HPDE6-E6E7 (cell line): ENCODE results near the gene CHID1.

ENCODE experiments used
- DNase-seq: peaks from one replicate; pipeline ENCODE4 v3.0.0; 2011; ENCODE audit warnings: missing footprints; ENCODE audit errors: extremely low spot score

The CHID1 gene

GRCh38 chr11:824292-824880, 86.2 kb downstream of the CHID1 start:
- no peak for DNase-seq

DNA sequence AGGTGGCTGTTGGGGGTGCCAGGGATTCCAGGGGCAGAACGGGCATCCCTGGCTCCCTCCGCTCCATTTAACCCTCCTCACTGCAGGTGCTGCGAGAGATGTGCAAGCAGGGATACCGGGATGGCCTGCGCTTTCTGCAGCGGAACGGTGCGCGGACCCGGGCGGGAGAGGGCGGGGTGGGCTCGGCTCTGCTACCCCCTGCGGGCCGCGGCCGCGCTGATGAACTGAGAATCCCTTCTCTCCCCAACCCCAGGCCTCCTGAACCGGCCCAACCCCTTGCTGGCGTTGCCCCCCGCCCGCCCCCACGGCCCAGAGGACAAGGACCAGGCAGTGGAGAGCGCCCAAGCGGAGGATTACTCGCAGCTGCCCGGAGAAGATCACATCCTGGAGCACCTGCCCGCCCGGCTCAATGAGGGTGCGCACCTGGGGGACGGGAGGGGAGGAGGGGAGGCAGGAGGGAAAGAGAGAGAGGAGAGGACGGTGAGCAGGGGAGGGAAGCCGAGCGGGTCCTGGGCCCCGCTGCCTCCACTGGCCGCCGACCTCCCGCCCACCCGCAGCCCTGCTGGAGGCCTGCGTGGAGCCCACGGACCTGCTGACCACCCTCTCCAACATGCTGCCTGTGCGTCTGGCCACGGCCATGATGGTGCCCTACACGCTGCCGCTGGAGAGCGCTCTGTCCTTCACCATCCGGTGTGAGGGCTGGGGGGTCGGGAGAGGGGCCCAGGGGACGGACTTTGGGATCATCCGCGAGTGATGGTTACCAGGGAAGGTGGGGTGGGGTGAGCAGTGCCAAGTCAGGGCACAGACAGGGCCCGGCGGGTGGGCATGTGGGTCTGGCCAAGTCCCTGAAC, 86.9 kb downstream of the CHID1 start:
- DNase-seq, result no peak

DNA sequence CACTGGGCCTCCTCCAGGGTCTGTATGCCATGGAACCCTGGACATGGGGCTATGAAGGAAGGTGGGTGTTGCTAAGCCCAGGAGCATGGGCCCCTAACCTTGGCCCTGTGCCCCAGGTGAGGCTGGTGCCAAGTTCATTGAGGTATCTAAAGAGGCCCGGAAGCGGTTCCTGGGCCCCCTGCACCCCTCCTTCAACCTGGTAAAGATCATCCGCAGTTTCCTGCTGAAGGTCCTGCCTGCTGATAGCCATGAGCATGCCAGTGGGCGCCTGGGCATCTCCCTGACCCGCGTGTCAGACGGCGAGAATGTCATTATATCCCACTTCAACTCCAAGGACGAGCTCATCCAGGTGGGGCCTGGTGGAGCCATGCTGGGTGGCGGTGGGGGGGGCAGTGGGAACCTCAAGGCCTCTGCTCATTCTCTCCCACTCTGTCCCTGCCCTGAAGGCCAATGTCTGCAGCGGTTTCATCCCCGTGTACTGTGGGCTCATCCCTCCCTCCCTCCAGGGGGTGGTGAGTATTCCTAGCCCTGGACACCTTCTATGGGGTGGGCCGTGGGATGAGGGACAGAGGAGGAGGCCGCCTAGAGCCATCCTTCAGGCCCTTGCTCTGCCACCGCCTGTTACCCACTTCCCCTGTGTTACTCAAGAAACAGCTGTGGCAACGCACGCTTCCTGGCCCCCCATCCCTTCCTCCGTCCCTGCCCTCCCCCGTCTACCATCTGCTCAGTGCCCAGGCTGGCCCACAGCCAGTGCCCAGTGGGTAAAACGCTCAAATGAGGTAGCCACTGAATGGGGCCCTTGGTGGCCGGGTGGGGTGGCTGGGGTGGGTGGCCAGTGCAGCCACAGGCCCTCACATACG, 88.9 kb downstream of the CHID1 start:
- DNase-seq, result no peak

DNA sequence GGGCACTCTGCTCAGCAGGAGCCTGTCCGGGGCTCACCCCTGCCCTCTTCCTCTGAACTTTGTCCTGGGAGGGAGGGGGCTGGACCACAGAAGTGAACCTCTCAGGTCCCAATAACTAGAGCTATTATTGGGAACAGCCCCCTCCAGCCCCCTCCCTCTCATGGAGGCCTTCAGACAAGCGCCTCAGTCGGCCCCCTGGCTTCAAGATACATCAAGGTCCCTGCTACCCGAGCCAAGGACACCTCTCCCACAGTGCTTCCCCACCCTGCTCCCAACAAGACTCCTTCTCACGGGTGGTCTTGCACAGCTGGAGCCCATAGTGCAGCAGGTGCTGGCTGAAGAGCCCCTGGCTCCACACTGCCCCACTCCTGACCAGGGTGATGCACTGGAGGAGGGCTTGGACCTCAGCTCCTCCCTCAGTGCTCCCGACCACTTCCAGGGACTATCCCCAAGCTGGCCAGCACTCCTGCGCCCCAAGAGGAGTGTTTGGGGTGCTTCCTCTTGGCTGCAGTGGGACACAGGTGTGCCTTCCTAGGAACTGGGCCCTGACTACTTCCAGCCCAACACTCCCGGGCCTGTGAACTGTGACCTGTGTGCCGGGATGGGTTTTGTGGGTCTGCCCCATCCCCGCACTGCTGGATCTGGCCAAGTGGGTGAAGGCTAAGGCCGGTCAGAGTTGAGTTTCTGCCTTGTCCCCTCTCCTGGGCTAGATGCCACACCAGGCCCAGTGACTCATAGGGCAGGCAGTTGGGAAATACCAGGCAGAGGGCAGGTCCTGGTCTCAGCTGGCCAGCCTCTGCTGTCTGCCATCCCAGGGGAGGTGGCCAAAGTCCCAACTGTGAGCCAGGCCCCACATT, 89.7 kb downstream of the CHID1 start:
- no peak for DNase-seq

- DNase-seq, result no peak
Measured at GRCh38 chr11:819943-820649, 90.5 kb downstream of the CHID1 start.

DNA sequence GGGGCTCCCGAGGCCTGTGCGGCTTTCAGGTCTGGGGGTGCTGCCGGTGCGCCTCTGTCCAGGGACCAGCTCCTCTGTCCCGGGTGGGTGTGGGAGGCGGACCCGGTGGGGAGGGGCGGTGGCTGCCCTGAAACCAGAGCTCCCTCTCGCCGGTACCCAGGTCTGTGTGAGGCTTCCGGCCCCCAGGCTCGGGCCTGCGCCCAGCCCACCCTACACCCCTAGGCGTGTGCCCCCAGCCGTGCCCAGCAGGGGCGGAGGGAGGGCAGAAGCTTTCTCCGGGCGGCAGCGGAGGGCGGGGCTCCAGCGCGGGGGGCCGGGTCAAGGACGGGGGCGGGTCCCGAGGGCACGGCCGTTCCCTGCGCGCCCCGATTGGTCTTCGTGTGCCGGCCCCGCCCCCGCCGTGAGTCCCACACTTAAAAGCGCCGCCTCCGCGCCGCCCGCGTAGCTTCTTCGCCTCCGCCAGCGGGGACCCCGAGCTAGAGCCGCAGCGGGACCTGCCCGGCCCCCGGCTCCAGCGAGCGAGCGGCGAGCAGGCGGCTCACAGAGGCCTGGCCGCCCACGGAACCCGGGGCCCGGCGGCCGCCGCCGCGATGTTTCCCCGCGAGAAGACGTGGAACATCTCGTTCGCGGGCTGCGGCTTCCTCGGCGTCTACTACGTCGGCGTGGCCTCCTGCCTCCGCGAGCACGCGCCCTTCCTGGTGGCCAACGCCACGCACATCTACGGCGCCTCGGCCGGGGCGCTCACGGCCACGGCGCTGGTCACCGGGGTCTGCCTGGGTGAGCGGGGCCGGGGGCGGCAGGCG, 91.3 kb downstream of the CHID1 start:
- no peak for DNase-seq

- peak; percentile 70 for DNase-seq
Measured at GRCh38 chr11:818396-819128, 92.0 kb downstream of the CHID1 start, which contains the start of gene PNPLA2. TSS of gene PNPLA2 (plus strand) at chr11:818914. CDS start at chr11:819719, 805 bp downstream.
